ENCODE results near the gene NOL6. TPM values are rescaled to one million over a fixed set of nuclear protein-coding genes. Genes with fewer than 3 reads are reported as not detected.

NOL6 gene
- total RNA-seq, 1 experiment from 2014 or later, result 64.4 TPM

DNA sequence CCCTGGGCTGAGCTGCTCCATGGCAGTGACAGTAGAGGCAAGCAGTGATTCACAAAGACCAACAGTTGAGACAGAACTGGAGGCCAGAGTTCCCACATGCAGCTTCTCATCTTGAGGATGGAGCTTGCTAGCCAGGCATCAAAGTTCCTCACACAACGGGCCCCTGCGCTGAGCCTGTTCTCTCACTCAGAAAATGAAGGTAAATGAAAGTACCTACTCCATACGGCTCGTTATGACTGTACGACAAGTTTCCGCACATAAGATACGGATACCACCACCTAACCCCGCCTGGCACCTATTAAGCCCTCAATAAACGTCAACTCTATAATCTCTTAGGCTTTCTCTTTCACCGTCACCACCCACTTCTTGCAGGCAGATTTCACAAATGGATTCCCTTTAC, 12.9 kb downstream of the NOL6 start:
- Histone ChIP-seq H2BK20ac (ENCODE audit: low read depth, low read length, poor library complexity, severe bottlenecking) (no peak overlapping the region), H3K9ac (ENCODE audit: extremely low read depth, insufficient read length, low read length) (no peak overlapping the region), H3K79me2 (ENCODE audit: insufficient read depth, low read length) (no peaks in the 10 kb centered on the region), H3K4me1 (ENCODE audit: insufficient read depth, low read length) (no peaks in the 10 kb centered on the region), H2BK12ac (ENCODE audit: insufficient read length, low read depth, low read length) (no peak overlapping the region), H3K23me2 (ENCODE audit: insufficient read length, low read depth, low read length, poor library complexity, severe bottlenecking) (no peaks in the 10 kb centered on the region), H3K18ac (ENCODE audit: insufficient read length, low read depth, low read length) (no peak overlapping the region), H3K4me2 (ENCODE audit: insufficient read depth, insufficient read length, low read length) (no peak overlapping the region), H2BK120ac (ENCODE audit: low read depth, low read length, poor library complexity, severe bottlenecking) (no peak overlapping the region), H3K79me1 (ENCODE audit: insufficient read depth, low read depth, low read length, poor library complexity, severe bottlenecking) (no peaks in the 10 kb centered on the region), H3K9me3 (ENCODE audit: control insufficient read depth, low read depth, low read length) (no peaks in the 10 kb centered on the region), H3K23ac (ENCODE audit: insufficient read length, low read depth, low read length) (no peak overlapping the region), H3K4ac (ENCODE audit: low read depth, low read length) (no peak overlapping the region), H3K56ac (ENCODE audit: insufficient read length, low read depth, low read length) (no peak overlapping the region), H2AFZ (ENCODE audit: low read length) (no peak overlapping the region), H4K20me1 (ENCODE audit: control insufficient read depth, insufficient read depth, insufficient read length) (no peaks in the 10 kb centered on the region), H3K14ac (ENCODE audit: insufficient read depth, low read length) (no peak overlapping the region), H2BK5ac (ENCODE audit: insufficient read length, low read length) (no peak overlapping the region), H3K27ac (ENCODE audit: insufficient read length, low read depth, low read length) (no peak overlapping the region), H2AK5ac (ENCODE audit: insufficient read length, low read length) (no peak overlapping the region), H3T11ph (ENCODE audit: low read length) (no peak overlapping the region), H4K5ac (ENCODE audit: insufficient read length, low read depth, low read length) (no peak overlapping the region), H4K8ac (replicated peaks; ENCODE audit: insufficient read length, low read depth, low read length) (no peak overlapping the region), H4K91ac (ENCODE audit: insufficient read length, low read depth, low read length) (no peak overlapping the region), H3K27me3 (ENCODE audit: insufficient read depth, low read length) (no peaks in the 10 kb centered on the region), H2BK15ac (ENCODE audit: low read depth, low read length) (no peak overlapping the region)
- TF ChIP-seq, protein P1, sequence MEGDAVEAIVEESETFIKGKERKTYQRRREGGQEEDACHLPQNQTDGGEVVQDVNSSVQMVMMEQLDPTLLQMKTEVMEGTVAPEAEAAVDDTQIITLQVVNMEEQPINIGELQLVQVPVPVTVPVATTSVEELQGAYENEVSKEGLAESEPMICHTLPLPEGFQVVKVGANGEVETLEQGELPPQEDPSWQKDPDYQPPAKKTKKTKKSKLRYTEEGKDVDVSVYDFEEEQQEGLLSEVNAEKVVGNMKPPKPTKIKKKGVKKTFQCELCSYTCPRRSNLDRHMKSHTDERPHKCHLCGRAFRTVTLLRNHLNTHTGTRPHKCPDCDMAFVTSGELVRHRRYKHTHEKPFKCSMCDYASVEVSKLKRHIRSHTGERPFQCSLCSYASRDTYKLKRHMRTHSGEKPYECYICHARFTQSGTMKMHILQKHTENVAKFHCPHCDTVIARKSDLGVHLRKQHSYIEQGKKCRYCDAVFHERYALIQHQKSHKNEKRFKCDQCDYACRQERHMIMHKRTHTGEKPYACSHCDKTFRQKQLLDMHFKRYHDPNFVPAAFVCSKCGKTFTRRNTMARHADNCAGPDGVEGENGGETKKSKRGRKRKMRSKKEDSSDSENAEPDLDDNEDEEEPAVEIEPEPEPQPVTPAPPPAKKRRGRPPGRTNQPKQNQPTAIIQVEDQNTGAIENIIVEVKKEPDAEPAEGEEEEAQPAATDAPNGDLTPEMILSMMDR (conservative IDR thresholded peaks at IDR 0.05), result no peak
- no peak overlapping the region for H3K27ac Mint-ChIP-seq
- DNase-seq, result no peak
- no peaks in the 10 kb centered on the region for H3K9me3 Mint-ChIP-seq
- H3K36me3 Mint-ChIP-seq (ENCODE audit: insufficient read depth in 1 of 3, low read depth in 3 of 3), result peaks cover 27 to 55% (median 47%) of the 10 kb centered on the region in 3 experiments; a peak in 6 of 7 replicates
- no peaks in the 10 kb centered on the region; the same call in 1 of the 2 replicates for H3K27me3 Mint-ChIP-seq (ENCODE audit: low read depth)
- WGBS (ENCODE audit: extremely low coverage, insufficient read length, low lambda C conversion rate), result no CpG with 5 or more reads among the region's 10 CpGs
- H3K4me3 Mint-ChIP-seq, result no peak overlapping the region
- peaks cover 0 to 4% of the 10 kb centered on the region in 2 experiments; a peak in 1 of 4 replicates for H3K4me1 Mint-ChIP-seq

Data from H9 (cell line).